CD4-positive, alpha-beta T cell treated with Interleukin-6 for 4 hours (primary cell): ENCODE data around the gene HTRA1.

ENCODE experiments used
- DNase-seq: peaks from one replicate; pipeline ENCODE4 v3.0.0-alpha.2; 2020; ENCODE audit warnings: mixed read lengths

Gene HTRA1

DNA sequence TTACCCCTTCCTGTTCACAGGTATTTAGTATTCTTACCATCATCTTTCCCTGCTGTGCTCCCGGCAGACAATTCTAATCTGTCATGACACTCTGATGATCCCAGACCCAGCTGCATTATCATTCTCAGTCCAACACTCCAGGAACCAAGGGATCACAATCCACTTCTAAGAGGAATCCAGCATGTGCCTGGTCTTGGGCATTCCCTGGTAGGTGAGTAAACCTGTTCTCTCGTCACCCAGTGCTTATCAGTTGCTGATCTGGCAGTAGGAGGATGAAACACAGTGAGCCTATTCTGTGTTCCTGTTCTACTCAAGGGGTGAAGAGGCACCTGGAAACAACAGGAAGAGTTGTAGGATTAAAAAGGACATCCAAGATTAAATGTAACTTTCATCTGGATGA, 97.9 kb downstream of the HTRA1 start:
- no peak for DNase-seq

DNA sequence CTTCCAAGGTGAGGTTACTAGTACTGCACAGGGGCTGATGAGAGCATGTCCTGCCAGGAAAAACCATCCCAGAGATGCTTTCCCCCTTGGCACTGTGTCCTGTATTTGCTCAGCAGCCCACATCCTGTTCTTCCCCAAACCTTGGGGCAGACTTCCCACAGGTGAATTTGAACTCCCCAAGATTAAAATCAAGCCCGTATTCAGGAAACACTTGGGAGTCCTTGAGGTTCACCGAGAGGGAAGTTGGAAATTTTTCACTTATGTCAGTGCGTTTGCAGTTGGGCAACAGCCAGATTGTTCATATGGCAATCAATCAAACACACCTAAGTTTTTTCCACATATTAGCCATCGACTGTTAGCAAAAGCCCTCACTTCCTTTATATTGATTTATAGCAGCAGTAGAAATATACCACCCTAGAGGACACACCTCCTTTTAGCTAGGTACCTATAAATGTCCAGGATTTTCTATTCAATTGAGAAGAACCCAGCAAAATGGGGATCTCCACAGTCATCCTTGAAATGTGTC, 99.0 kb downstream of the HTRA1 start, which contains the start of gene DMBT1:
DMBT1 (plus strand) TSS at position 476 of the 526 bp plus-strand sequence; CDS start at position 493, 17 bp downstream.
- no peak for DNase-seq

DNA sequence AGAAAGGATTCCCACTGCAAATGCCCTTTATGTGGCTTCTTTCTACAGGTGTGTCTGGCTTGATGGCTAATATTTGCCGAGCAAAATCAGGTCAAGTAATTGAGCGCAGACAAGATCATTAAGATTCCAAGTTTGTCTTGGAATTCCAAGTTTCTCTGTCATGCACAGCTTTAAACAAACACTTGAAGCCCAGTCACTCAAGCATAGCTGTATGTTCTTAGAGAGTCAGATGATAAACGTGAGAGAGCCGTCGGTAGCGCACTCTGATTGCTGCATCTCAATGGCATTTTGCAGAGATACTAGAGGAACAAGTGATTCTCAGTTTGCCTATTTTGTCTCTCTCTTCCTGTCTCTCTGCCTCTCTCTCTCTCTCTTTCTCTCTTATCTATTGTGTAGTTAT, 99.9 kb downstream of the HTRA1 start:
- no peak for DNase-seq

DNA sequence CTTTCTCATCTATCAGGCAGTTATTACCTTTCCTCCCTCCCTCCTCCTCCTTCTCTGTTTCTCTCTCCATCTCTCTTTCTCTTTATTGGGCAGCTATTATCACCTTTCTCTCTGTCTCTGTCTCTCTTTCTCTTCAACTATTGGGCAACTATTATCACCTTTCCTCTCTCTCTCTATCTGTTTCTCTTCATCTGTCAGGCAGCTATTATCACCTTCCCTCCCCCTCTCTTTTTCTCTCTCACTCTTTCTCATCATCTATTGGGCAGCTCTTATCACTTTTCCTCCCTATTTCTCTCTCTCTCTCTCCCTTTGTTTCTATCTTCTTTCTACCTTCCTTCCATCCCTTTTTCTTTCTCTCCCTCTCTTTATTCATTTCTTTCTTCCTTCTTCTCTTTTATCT, 100.4 kb downstream of the HTRA1 start:
- no peak for DNase-seq
